H1 (cell line): ENCODE measurements around the gene PRSS22. TPM values are rescaled to one million over a fixed set of nuclear protein-coding genes. Genes with fewer than 3 reads are reported as not detected.

Source experiments
- SRF ChIP-seq: IDR thresholded peaks from 2 replicates; pipeline ENCODE4 v1.6.1; 2011; ENCODE audit warnings: mild to moderate bottlenecking, low read depth, low read length, moderate library complexity
- polyA plus RNA-seq, 7 experiments: library from polyadenylated mRNA; depleted of rRNA in 3 of 7; stranded (reverse) in 5 of 7; unstranded in 2 of 7; fragments of >200 nt in 5 of 7; fragments of 200-250 nt in 2 of 7; gene quantifications; 1 replicate in 5 of 7; 2 replicates in 1 of 7; 4 replicates in 1 of 7; pipeline versions ENCODE4 v1.2.1 to v1.2.3, GENCODE V29; 2011 to 2013; ENCODE audit warnings: missing spikeins in 2 of 7, mixed read lengths in 2 of 7
- total RNA-seq: library from RNA; stranded (reverse); fragmentation: NEBNext Ultra II Directional; extraction: Animal tissue kit (Norgen Biotek cat#: 25700); gene quantifications from 2 replicates; pipeline ENCODE4 v1.2.1, GENCODE V29; 2021

The PRSS22 gene
- total and polyA plus RNA-seq, 2 of the 8 experiments (the other 6 are each of a cell fraction or from before 2014, with no cell fraction given), result 4.0 to 4.4 TPM

DNA sequence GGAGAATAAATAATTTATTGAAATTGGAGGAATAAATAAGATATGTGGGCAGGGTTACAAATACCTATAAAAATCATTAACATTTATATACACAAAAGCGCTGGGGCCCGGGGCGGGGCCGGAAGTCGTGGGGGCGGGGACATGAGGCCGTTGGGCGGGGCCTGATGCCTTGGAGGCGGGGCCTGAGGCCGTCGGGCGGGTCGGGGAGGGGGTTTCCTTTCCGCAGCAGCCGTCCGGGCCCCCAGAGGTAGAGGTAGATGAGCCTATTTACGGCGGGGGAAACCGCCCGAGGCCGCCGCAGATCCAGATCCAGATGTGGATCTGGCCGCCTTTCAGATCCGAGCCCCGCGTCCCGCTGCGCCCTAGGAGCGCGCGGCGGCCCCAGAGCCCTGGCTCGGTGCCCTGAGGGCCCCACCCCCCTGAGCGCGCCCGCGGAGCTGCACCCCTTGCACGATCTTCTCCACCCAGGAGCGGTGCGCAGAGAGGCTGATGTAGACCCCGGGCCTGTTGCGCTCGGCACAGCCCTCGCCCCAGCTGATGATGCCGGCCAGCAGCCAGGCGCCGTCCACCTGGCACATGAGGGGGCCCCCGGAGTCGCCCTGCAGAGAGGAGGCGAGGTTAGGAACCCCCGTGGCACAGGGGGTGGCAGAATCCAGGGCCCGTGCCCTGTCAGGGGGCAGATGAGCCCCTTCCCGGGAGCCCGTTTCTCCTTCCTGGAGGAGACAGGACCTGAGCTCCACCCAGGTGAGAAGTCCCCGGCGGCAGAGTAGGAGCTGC is 5.1 kb downstream of the PRSS22 start (continued):
- TF ChIP-seq SRF, result no peak
- TF ChIP-seq, all 59 proteins: peak for 0
